HG03565 (cell line): Measurements from ENCODE around the gene CLECL1.
"Not testable (repeated sequence)": the region's sequence is repeated elsewhere in the genome, so short reads cannot be mapped to it uniquely, and the experiment has no call there.

ENCODE experiments used
- ATAC-seq: cut with Tn5 transposase; IDR thresholded peaks from one replicate; pipeline ENCODE4 v1.9.1; 2021; ENCODE audit warnings: mild to moderate bottlenecking, moderate library complexity; ENCODE audit not compliant: unreplicated experiment

The CLECL1 gene

DNA sequence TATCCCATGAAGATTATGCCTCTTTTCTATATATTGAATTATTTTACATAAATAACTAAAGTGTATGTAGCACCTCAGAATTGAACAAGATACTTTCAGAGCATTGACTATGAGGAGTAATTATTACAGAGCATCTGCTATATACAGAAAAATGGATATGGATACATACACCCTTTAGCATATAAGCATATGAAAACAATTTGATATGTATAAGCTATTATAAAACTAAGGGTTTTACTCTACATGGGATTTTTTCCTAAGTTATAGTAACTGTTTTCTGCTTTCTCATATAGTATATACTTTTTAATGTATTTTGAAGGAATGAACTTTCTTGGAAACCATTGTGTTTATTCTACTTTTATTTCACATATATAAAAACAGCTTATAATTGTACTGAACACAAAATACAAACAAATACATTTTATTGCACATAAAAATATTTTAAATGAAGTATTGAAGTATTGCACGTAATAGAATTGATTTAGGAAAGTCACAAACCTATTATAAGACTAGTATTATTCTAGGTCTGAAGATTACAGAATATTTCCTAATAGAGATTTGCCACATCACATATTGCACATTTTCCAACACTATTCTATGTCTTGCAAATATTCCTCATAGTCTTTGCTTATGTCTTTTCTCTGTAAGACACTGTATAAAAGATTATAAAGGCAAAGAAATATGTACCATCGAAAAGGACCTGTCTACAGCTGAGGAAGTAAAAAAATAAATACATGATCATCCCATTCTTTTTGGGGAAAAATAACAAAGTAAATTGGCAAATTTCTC lies 19.4 kb upstream of the CLECL1 start:
- no peak for ATAC-seq

DNA sequence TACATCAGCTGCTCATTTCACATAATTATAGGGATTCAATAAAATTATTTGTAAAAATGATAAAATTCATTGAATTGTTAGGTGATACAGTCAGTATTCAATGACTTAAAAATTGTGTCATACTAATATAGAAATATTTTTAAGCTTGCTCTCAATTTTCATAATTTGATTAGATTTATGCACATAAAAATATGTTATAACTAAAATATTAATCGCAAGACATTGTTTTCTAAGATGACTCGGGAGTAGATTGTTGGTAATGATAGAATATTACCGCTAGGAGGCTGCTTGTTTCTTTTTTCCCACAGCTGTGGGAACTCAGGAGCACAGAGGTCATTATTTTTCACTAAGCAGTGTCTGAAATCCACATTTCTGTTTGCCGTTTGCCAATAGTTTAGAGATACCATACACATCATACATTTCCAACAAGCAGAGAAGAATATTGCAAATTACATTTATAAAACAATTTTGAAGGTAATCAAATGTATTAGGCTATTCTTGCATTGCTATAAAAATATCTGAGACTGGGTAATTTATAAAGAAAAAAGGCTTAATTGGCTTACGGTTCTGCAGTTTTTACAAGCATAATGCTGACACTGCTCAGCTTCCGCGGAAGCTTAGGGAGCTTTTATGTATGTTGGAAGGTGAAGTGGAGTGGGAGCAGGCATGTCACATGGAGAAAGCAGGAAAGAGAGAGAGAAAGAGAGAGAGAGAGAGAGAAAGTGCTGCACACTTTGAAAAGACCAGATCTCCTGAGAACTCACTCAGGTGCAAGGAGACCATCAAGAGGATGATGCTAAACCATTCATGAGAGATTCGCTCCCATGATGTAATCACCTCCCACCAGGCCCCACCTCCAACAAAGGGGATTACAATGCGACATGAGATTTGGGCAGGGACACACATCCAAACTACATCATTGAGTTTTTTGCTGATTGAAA lies 18.6 kb upstream of the CLECL1 start:
- ATAC-seq: no peak

GRCh38 chr12:9750276-9751203 lies 17.6 kb upstream of the CLECL1 start:
- peak; percentile 32 for ATAC-seq

- no peak for ATAC-seq
Observed at GRCh38 chr12:9749640-9750039, 16.7 kb upstream of the CLECL1 start.

GRCh38 chr12:9745199-9745598 lies 12.3 kb upstream of the CLECL1 start:
- ATAC-seq: no peak

- no peak for ATAC-seq
Observed at GRCh38 chr12:9742661-9743060, 9.8 kb upstream of the CLECL1 start.

- ATAC-seq: peak; percentile 72
Observed at GRCh38 chr12:9741726-9742125, 8.8 kb upstream of the CLECL1 start.

DNA sequence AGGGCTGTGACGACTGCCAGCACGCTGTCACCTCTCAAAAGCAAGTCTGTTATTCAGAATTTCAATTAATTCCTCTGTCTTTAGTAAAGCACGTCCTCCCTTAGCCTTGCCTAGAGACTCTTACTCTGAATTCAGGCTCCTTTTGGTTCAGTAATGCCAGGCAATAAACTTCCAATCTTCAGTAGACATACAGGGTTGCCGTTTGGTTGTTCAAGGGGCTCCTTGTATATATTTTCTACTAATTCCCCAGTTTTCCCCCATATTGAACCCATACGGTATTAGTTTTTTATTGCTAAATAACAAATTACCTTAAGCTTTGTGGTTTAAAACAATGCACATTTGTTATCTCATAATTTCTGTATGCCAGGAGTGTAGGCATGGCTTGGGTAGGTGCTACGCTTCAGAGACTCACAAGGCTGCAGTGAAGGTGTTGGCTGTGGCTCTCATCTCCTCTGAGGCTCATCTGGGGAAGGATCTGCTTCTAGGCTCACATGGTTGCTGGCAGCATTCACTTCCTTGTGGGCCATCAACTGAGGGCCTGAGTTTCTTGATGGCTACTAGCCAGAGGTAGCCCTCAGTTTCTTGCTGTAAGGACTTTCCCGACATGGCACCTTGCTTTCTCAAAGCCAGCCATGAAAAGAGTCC lies 7.3 kb upstream of the CLECL1 start:
- ATAC-seq: no peak

GRCh38 chr12:9739404-9740105 lies 6.7 kb upstream of the CLECL1 start:
- ATAC-seq: not testable (repeated sequence)

DNA sequence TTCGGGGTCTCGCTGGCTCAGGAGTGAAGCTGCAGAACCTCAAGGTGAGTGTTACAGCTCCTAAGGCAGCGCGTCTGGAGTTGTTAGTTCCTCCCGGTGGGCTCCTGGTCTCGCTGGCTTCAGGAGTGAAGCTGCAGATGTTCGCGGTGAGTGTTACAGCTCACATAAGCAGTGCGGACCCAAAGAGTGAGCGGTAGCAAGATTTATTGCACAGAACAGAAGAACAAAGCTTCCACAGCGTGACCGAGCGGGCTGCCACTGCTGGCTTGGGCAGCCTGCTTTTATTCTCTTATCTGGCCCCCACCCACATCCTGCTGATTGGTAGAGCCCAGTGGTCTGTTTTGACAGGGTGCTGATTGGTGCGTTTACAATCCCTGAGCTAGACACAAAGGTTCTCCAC lies 6.0 kb upstream of the CLECL1 start:
- ATAC-seq: not testable (repeated sequence)

- no peak for ATAC-seq
Observed at GRCh38 chr12:9736936-9737705, 4.2 kb upstream of the CLECL1 start.

DNA sequence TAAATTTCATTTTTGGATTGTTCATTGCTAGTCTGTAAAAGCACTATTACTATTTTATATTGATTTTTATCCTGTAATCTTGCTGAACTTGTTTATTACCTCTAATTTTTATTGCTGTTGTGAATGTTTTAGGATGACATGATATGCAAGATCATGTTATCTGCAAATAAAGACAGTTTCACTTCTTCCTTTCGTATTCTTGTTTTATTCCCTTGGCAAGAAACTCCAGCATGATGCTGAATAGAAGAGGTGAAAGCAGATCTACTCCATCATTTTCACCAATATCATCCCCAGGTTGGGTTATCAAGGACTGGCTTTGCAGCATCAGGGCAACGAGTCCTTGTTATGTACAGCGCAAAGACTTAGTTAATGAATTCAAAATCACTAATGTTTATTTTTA lies 2.7 kb upstream of the CLECL1 start:
- no peak for ATAC-seq

- ATAC-seq: no peak
Observed at GRCh38 chr12:9731797-9732196, 1.1 kb downstream of the CLECL1 start.

- no peak for ATAC-seq
Observed at GRCh38 chr12:9731393-9731792, 1.5 kb downstream of the CLECL1 start.

- ATAC-seq: no peak
Observed at GRCh38 chr12:9730591-9730990, 2.3 kb downstream of the CLECL1 start.

DNA sequence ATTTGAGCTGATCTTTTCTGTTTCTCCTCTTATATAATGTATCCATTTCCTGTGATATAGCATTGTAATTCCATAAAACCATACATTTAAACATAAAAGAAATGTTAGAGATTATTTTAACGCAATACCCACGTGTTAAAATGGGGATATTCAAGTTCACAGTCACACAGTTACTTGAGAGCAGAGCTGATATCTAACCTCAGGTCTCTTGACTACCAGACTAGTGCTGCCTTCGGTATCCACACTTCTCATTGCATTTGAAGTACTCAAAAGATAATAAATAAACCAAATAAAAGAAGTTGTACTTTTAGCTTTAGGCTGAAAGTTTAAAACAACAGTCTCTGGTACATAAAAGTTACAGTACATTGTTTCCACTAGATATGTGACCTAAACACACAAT lies 2.9 kb downstream of the CLECL1 start:
- no peak for ATAC-seq

DNA sequence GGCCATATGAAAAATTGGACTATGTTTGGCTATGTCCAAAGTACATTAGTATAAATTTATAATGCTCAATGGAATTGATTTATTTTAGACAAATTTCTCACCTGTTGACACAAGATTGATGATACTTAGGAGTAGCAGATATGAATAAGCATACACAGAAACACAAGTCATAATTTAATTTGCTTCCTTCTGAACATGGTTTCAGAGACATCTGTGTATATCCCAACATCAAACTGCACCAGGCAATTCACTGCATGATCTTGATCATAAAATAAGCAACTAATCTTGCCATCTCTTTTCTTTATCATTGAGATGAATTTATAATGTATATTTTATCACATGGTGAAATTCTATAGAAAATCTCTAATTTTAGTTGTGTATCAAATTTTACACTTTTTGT lies 3.8 kb downstream of the CLECL1 start:
- no peak for ATAC-seq

- ATAC-seq: no peak
Observed at GRCh38 chr12:9727813-9728212, 5.1 kb downstream of the CLECL1 start.
